Chondrocyte (in vitro differentiated cells): ENCODE data around the gene LRRC8A. TPM values are rescaled to one million over a fixed set of nuclear protein-coding genes. Genes with fewer than 3 reads are reported as not detected.

Source experiments
- DNase-seq: peaks from one replicate; pipeline ENCODE4 v3.0.0; 2021; ENCODE audit warnings: mixed read lengths, low spot score
- H3K27ac Mint-ChIP-seq: one replicate; pipeline ENCODE4 v1.8.0; 2021; ENCODE audit warnings: mild to moderate bottlenecking, moderate library complexity, mixed read lengths; ENCODE audit not compliant: unreplicated experiment
- H3K27me3 Mint-ChIP-seq: 2 replicates; pipeline ENCODE4 v1.8.0; 2021; ENCODE audit warnings: low read depth, mixed read lengths
- H3K36me3 Mint-ChIP-seq: 2 replicates; pipeline ENCODE4 v1.8.0; 2021; ENCODE audit warnings: low read depth, mixed read lengths
- H3K4me1 Mint-ChIP-seq: 2 replicates; pipeline ENCODE4 v1.8.0; 2021; ENCODE audit warnings: low read depth, mild to moderate bottlenecking, mixed read lengths
- H3K4me3 Mint-ChIP-seq: one replicate; pipeline ENCODE4 v1.8.0; 2021; ENCODE audit warnings: mild to moderate bottlenecking, moderate library complexity, mixed read lengths; ENCODE audit not compliant: unreplicated experiment
- H3K9me3 Mint-ChIP-seq: 2 replicates; pipeline ENCODE4 v1.8.0; 2021; ENCODE audit warnings: low read depth, mixed read lengths
- total RNA-seq: library from RNA; stranded (reverse); gene quantifications from 3 replicates; pipeline ENCODE4 v1.2.1, GENCODE V29; 2021
- TF ChIP-seq, protein P1 (sequence below): fragments of 200-600 bp; sonication (generic); IDR thresholded peaks from 2 replicates; pipeline ENCODE4 v1.5.0; 2021; ENCODE audit warnings: antibody characterized with exemption, mild to moderate bottlenecking, moderate library complexity

LRRC8A gene
- total RNA-seq, 1 donor from 2014 or later = 55.0 TPM

DNA sequence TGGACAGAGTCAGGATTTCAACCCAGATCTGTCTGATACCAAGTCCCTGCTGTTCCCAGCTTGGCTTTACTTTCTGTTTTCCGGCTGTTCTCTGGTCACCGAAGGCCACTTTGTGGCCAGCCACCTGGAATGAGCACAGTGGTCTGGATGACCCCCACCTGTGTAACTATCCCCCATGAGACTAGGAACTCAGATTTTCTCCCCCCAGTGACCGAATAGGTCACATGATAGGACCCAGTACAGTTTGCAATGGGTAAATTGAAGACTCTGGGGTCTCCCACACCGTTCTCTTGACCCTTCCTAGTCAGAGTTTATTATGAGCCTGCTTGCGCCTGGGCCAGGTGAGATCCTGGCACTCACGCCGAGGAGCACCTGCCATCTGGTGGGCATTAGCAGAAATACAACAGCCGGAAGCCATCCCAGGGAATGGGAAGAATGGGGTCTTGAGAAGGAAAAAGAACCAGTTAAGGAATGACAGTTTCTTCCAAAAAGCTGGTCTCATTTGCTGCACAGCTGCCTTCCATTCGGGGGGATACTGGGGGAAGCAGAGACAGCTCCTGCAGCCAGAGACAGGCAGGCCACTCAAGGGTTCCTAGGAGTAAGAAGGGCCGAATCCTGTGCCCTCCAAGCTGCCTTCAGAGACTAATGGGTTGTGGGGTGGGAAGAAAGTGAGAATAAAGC, 45.9 kb downstream of the LRRC8A start:
- Mint-ChIP-seq H3K9me3 (no peaks in the 10 kb centered on the region), H3K4me1 (peaks cover 2% of the 10 kb centered on the region), H3K27ac (no peak overlapping the region), H3K27me3 (no peaks in the 10 kb centered on the region), H3K4me3 (no peak overlapping the region), H3K36me3 (no peaks in the 10 kb centered on the region)
- TF ChIP-seq, protein P1, sequence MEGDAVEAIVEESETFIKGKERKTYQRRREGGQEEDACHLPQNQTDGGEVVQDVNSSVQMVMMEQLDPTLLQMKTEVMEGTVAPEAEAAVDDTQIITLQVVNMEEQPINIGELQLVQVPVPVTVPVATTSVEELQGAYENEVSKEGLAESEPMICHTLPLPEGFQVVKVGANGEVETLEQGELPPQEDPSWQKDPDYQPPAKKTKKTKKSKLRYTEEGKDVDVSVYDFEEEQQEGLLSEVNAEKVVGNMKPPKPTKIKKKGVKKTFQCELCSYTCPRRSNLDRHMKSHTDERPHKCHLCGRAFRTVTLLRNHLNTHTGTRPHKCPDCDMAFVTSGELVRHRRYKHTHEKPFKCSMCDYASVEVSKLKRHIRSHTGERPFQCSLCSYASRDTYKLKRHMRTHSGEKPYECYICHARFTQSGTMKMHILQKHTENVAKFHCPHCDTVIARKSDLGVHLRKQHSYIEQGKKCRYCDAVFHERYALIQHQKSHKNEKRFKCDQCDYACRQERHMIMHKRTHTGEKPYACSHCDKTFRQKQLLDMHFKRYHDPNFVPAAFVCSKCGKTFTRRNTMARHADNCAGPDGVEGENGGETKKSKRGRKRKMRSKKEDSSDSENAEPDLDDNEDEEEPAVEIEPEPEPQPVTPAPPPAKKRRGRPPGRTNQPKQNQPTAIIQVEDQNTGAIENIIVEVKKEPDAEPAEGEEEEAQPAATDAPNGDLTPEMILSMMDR = peak; percentile 95
- no peak for DNase-seq

- Mint-ChIP-seq H3K27ac (no peak overlapping the region), H3K36me3 (no peaks in the 10 kb centered on the region)
- DNase-seq = no peak
Observed at GRCh38 chr9:128928624-128929023, 46.7 kb downstream of the LRRC8A start.

GRCh38 chr9:128929560-128929959, 47.6 kb downstream of the LRRC8A start:
- Mint-ChIP-seq H3K36me3 (no peaks in the 10 kb centered on the region), H3K27me3 (no peaks in the 10 kb centered on the region), H3K27ac (no peak overlapping the region), H3K9me3 (no peaks in the 10 kb centered on the region), H3K4me3 (no peak overlapping the region), H3K4me1 (peaks cover 2% of the 10 kb centered on the region)
- DNase-seq = no peak
- TF ChIP-seq, protein P1 = no peak

More at GRCh38 chr9:128928624-128929023, 46.7 kb downstream of the LRRC8A start:
- peaks cover 2% of the 10 kb centered on the region for H3K4me1 Mint-ChIP-seq
- no peak overlapping the region for H3K4me3 Mint-ChIP-seq
- no peaks in the 10 kb centered on the region for H3K9me3 Mint-ChIP-seq
- TF ChIP-seq, protein P1 = no peak
- no peaks in the 10 kb centered on the region for H3K27me3 Mint-ChIP-seq

DNA sequence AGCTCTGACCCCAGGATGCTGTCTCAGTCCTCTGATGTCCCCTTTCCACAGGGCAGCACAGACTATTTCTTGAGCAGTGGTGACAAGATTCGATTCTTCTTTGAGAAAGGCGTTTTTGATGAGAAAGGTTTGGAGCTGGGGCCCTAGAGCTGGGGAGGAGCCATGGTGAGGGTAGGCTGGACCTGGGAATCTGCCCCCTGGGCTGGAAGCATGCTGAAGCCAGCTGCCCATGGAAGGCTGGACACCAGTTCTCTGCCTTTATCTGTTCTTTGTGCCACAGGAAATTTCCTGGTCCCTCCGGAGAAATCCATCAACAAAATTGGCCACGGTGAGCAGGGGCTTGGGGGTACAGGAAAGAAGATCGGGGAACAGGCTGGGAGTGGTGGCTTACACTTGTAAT, 51.8 kb downstream of the LRRC8A start:
- TF ChIP-seq, protein P1 = no peak
- Mint-ChIP-seq H3K27me3 (no peaks in the 10 kb centered on the region), H3K36me3 (no peaks in the 10 kb centered on the region), H3K27ac (no peak overlapping the region), H3K4me1 (no peaks in the 10 kb centered on the region), H3K4me3 (no peak overlapping the region), H3K9me3 (no peaks in the 10 kb centered on the region)
- DNase-seq = no peak

DNA sequence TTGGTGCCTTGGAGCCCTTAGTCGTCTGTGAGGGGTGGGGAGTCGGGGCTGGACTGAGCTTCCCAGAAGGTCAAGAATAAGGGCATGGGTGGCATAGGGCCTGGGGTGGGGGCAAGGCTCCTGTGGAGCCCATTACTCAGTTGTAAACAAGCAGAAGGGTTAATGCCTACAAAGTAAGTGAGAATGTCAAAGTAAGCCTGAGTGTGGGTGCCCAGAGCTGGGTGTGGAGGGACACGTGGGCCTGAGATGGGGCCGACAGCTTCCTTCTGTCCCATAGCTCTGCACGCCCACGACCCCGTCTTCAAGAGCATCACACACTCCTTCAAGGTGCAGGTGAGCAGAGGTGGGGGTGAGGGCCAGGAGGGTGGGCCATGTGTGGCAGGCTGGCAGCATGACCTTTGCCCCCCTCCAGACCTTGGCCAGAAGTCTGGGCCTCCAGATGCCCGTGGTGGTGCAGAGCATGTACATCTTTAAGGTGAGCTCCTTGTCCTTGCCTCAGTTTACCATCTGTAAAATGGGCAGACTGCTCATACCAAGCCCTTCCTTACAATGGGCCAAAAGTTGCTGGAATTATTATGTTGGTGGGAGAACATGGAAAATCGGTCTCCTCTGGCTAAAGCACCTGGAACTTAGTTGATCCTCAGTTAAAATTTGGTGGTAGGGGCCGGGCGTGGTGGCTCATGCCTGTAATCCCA, 54.4 kb downstream of the LRRC8A start:
- no peak overlapping the region for H3K27ac Mint-ChIP-seq
- no peak for DNase-seq
- no peaks in the 10 kb centered on the region for H3K4me1 Mint-ChIP-seq
- no peaks in the 10 kb centered on the region for H3K9me3 Mint-ChIP-seq
- TF ChIP-seq, protein P1 = no peak
- H3K36me3 Mint-ChIP-seq = no peaks in the 10 kb centered on the region
- no peaks in the 10 kb centered on the region for H3K27me3 Mint-ChIP-seq
- no peak overlapping the region for H3K4me3 Mint-ChIP-seq
